SU-DHL-6 (cell line): ENCODE measurements around the gene LAYN.

Experiments
- H2AFZ ChIP-seq: fragments of 200-600 bp; sonication (generic); 2 replicates; pipeline ENCODE4 v1.6.1; 2014; ENCODE audit warnings: low read depth, mild to moderate bottlenecking, moderate library complexity, mixed read lengths, antibody characterized with exemption, low read length; ENCODE audit not compliant: severe bottlenecking
- H3F3A ChIP-seq: fragments of 200-600 bp; shearing (Covaris generic); 2 replicates; pipeline ENCODE4 v1.6.0; 2016; ENCODE audit warnings: antibody characterized with exemption, mild to moderate bottlenecking; ENCODE audit not compliant: insufficient read depth
- H3K27ac ChIP-seq: fragments of 200-600 bp; sonication (generic); 2 replicates; pipeline ENCODE4 v1.5.1; 2016; ENCODE audit warnings: low read depth, mild to moderate bottlenecking, low read length, moderate library complexity, mixed read lengths
- H3K27me3 ChIP-seq: fragments of 200-600 bp; sonication (generic), shearing (Covaris generic); 2 replicates; pipeline ENCODE4 v1.6.0; 2014; ENCODE audit warnings: mild to moderate bottlenecking, low read length
- H3K36me3 ChIP-seq: fragments of 200-600 bp; sonication (generic); 2 replicates; pipeline ENCODE4 v1.6.1; 2014; ENCODE audit warnings: mild to moderate bottlenecking, low read length, mixed read lengths
- H3K4me2 ChIP-seq: fragments of 300-600, 200-600 bp; shearing (Covaris generic), sonication (generic); 2 replicates; pipeline ENCODE4 v1.6.0; 2014; ENCODE audit warnings: low read length, low read depth, mild to moderate bottlenecking; ENCODE audit not compliant: poor library complexity, severe bottlenecking
- H3K4me3 ChIP-seq: fragments of 200-600 bp; sonication (generic); 2 replicates; pipeline ENCODE4 v1.5.1; 2014; ENCODE audit warnings: antibody characterized with exemption, low read length, mild to moderate bottlenecking, mixed read lengths; ENCODE audit not compliant: insufficient read depth, poor library complexity, severe bottlenecking
- H3K79me2 ChIP-seq: fragments of 200-600 bp; sonication (generic); 2 replicates; pipeline ENCODE4 v1.6.1; 2014; ENCODE audit warnings: mild to moderate bottlenecking, low read length, moderate library complexity; ENCODE audit not compliant: insufficient read depth
- H3K9ac ChIP-seq: fragments of 200-600 bp; sonication (generic); 2 replicates; pipeline ENCODE4 v1.7.0; 2014; ENCODE audit warnings: mild to moderate bottlenecking, low read length
- H3K9me2 ChIP-seq: fragments of 200-600 bp; sonication (generic); replicated peaks from 2 replicates; pipeline ENCODE4 v1.6.1; 2014; ENCODE audit warnings: low read length; ENCODE audit not compliant: insufficient read depth
- H3K9me3 ChIP-seq: fragments of 200-600 bp; sonication (generic); 2 replicates; pipeline ENCODE4 v1.6.1; 2014; ENCODE audit warnings: low read length, mixed read lengths; ENCODE audit not compliant: insufficient read depth
- H4K20me1 ChIP-seq: fragments of 200-600 bp; sonication (generic); 2 replicates; pipeline ENCODE4 v1.6.1; 2014; ENCODE audit warnings: low read depth, mild to moderate bottlenecking, antibody characterized with exemption, low read length, moderate library complexity, mixed read lengths
- CTCF ChIP-seq: fragments of 200-600 bp; sonication (generic); IDR thresholded peaks from one replicate; pipeline ENCODE4 v1.5.1; 2017; ENCODE audit warnings: antibody characterized with exemption, mild to moderate bottlenecking, low read length, moderate library complexity; ENCODE audit not compliant: insufficient read depth, poor library complexity, severe bottlenecking
- EZH2phosphoT487 ChIP-seq: fragments of 200-600 bp; sonication (generic), shearing (Covaris generic); conservative IDR thresholded peaks from 2 replicates; pipeline ENCODE4 v1.6.1; 2018; ENCODE audit warnings: mild to moderate bottlenecking, antibody characterized with exemption, low read length, moderate library complexity, mixed read lengths

The LAYN gene

GRCh38 chr11:111500481-111500880 lies 40.0 kb upstream of the LAYN start:
- H3K4me2 ChIP-seq, result no peak overlapping the region
- H3K36me3 ChIP-seq, result no peaks in the 10 kb centered on the region
- no peaks in the 10 kb centered on the region for H3K79me2 ChIP-seq
- no peaks in the 10 kb centered on the region for H4K20me1 ChIP-seq
- no peaks in the 10 kb centered on the region for H3K27me3 ChIP-seq
- no peak overlapping the region for H3K27ac ChIP-seq
- no peaks in the 10 kb centered on the region for H3F3A ChIP-seq
- H3K4me3 ChIP-seq, result no peak overlapping the region
- no peaks in the 10 kb centered on the region for H3K9me2 ChIP-seq
- H3K9me3 ChIP-seq, result no peaks in the 10 kb centered on the region
- no peak for TF ChIP-seq CTCF
- no peak for TF ChIP-seq EZH2phosphoT487
- no peak overlapping the region for H3K9ac ChIP-seq
- H2AFZ ChIP-seq, result no peak overlapping the region

- no peaks in the 10 kb centered on the region for H3K9me3 ChIP-seq
- H3K27ac ChIP-seq, result no peak overlapping the region
- no peak overlapping the region for H2AFZ ChIP-seq
- TF ChIP-seq EZH2phosphoT487, result no peak
- no peak for TF ChIP-seq CTCF
- no peak overlapping the region for H3K9ac ChIP-seq
- H3K27me3 ChIP-seq, result no peaks in the 10 kb centered on the region
- H3K4me2 ChIP-seq, result no peak overlapping the region
- no peaks in the 10 kb centered on the region for H3K79me2 ChIP-seq
- no peaks in the 10 kb centered on the region for H3K36me3 ChIP-seq
- no peaks in the 10 kb centered on the region for H3F3A ChIP-seq
- no peaks in the 10 kb centered on the region for H3K9me2 ChIP-seq
- no peaks in the 10 kb centered on the region for H4K20me1 ChIP-seq
- no peak overlapping the region for H3K4me3 ChIP-seq
These were observed 37.9 kb upstream of the LAYN start for GRCh38 chr11:111502611-111503010.

- H3F3A ChIP-seq, result no peaks in the 10 kb centered on the region
- no peak overlapping the region for H3K9ac ChIP-seq
- no peak for TF ChIP-seq CTCF
- no peak for TF ChIP-seq EZH2phosphoT487
- H3K4me3 ChIP-seq, result no peak overlapping the region
- no peaks in the 10 kb centered on the region for H3K9me2 ChIP-seq
- no peak overlapping the region for H3K27ac ChIP-seq
- H3K27me3 ChIP-seq, result no peaks in the 10 kb centered on the region
- no peaks in the 10 kb centered on the region for H3K79me2 ChIP-seq
- H4K20me1 ChIP-seq, result no peaks in the 10 kb centered on the region
- H3K4me2 ChIP-seq, result no peak overlapping the region
- no peaks in the 10 kb centered on the region for H3K9me3 ChIP-seq
- no peaks in the 10 kb centered on the region for H3K36me3 ChIP-seq
- H2AFZ ChIP-seq, result no peak overlapping the region
These were observed 30.2 kb upstream of the LAYN start for GRCh38 chr11:111510311-111510710.
